HCT116 (cell line): ENCODE measurements around the gene PITPNC1. TPM values are rescaled to one million over a fixed set of nuclear protein-coding genes. Genes with fewer than 3 reads are reported as not detected.
"Not testable (repeated sequence)": the region's sequence is repeated elsewhere in the genome, so short reads cannot be mapped to it uniquely, and the experiment has no call there.

ENCODE experiments used
- ATAC-seq: fragments of 200-7000 bp; cut with Tn5 transposase; 2 replicates; pipeline ENCODE4 v1.9.1; 2020; ENCODE audit warnings: mild to moderate bottlenecking, moderate library complexity
- BruUV-seq: library from RNA; stranded (reverse); fragments of 400-500 nt; replicated peaks from 2 replicates; lab custom pipeline; 2021; lab: Mats Ljungman, UMichigan
- CTCF ChIA-PET: fragments of 300-600 bp; sonication (Branson Sonifier 250); formaldehyde crosslinking; loops from one replicate; lab custom pipeline; 2021; ENCODE audit warnings: antibody characterized with exemption; lab: Charles Lee
- POLR2A ChIA-PET: fragments of 300-600, 350-600 bp; sonication (Branson Sonifier 250); formaldehyde crosslinking; loops from one replicate; lab custom pipeline; 2021; ENCODE audit warnings: antibody characterized with exemption; lab: Charles Lee
- RAD21 ChIA-PET, 2 experiments: fragments of 300-600 bp; sonication (Branson Sonifier 250); formaldehyde crosslinking; loops; one replicate each; lab custom pipeline; 2023; ENCODE audit warnings: low total read pairs in 2 of 2; ENCODE audit not compliant: uncharacterized antibody in 2 of 2, unreplicated experiment in 2 of 2, low non-redundant PET in 1 of 2; lab: Charles Lee
- DNase-seq: peaks from one replicate; pipeline ENCODE4 v3.0.0-alpha.2; 2010; ENCODE audit warnings: low read depth, low spot score
- H2AFZ ChIP-seq: fragments of 200-600 bp; shearing (Covaris generic), sonication (generic); 2 replicates; pipeline ENCODE4 v1.6.1; 2017; ENCODE audit warnings: low read depth, mixed run types, mixed read lengths, antibody characterized with exemption, low read length; ENCODE audit not compliant: poor library complexity, severe bottlenecking
- H3K27ac ChIP-seq: 2 replicates; pipeline ENCODE4 v1.5.1; 2012; ENCODE audit warnings: low read depth, low read length
- H3K27me3 ChIP-seq: fragments of 200-600 bp; sonication (generic); 2 replicates; pipeline ENCODE4 v1.6.1; 2016; ENCODE audit warnings: mixed run types, low read length, mixed read lengths; ENCODE audit not compliant: insufficient read depth
- H3K36me3 ChIP-seq, 2 experiments: fragments of 200-500 bp in 1 of 2; fragments of 200-600 bp in 1 of 2; sonication (Bioruptor generic) in 1 of 2; sonication (generic) in 1 of 2; 2 replicates each; pipeline versions ENCODE4 v1.5.1 to v1.6.1; 2014 to 2016; ENCODE audit warnings: low read length in 2 of 2, inconsistent platforms in 1 of 2, mixed read lengths in 1 of 2, mixed run types in 1 of 2; ENCODE audit not compliant: insufficient read depth in 2 of 2, control insufficient read depth in 1 of 2
- H3K4me1 ChIP-seq, 2 experiments: fragments of 200-600 bp in 1 of 2; sonication (generic) in 1 of 2; 2 replicates each; pipeline versions ENCODE4 v1.5.1 to v1.6.1; 2012 to 2017; ENCODE audit warnings: low read length in 2 of 2, inconsistent platforms in 1 of 2, mild to moderate bottlenecking in 1 of 2, mixed read lengths in 1 of 2, mixed run types in 1 of 2, moderate library complexity in 1 of 2; ENCODE audit not compliant: insufficient read depth in 2 of 2, control insufficient read depth in 1 of 2
- H3K4me2 ChIP-seq: fragments of 200-600 bp; sonication (generic); 2 replicates; pipeline ENCODE4 v1.6.1; 2017; ENCODE audit warnings: mixed run types, low read length, mixed read lengths
- H3K4me3 ChIP-seq, 2 experiments: fragments of 200-600 bp in 1 of 2; sonication (generic) in 1 of 2; replicated peaks in 1 of 2; 2 replicates each; pipeline ENCODE4 v1.5.1; 2011 to 2016; ENCODE audit warnings: low read length in 2 of 2, control low read depth in 1 of 2, low read depth in 1 of 2, mild to moderate bottlenecking in 1 of 2, mixed read lengths in 1 of 2, mixed run types in 1 of 2
- H3K79me2 ChIP-seq: fragments of 200-600 bp; sonication (generic); 2 replicates; pipeline ENCODE4 v1.6.1; 2017; ENCODE audit warnings: mild to moderate bottlenecking, mixed run types, low read length, moderate library complexity, mixed read lengths; ENCODE audit not compliant: insufficient read depth
- H3K9ac ChIP-seq: fragments of 200-600 bp; sonication (generic); 2 replicates; pipeline ENCODE4 v1.6.1; 2016; ENCODE audit warnings: low read length, mixed read lengths
- H3K9me2 ChIP-seq: fragments of 200-600 bp; sonication (generic), shearing (Covaris generic); 2 replicates; pipeline ENCODE4 v1.6.1; 2017; ENCODE audit warnings: mixed run types, mild to moderate bottlenecking, moderate library complexity; ENCODE audit not compliant: insufficient read depth
- H3K9me3 ChIP-seq, 2 experiments: fragments of 200-500 bp in 1 of 2; fragments of 200-600 bp in 1 of 2; sonication (Bioruptor generic) in 1 of 2; sonication (generic) in 1 of 2; 2 replicates each; pipeline ENCODE4 v1.6.1; 2014 to 2017; ENCODE audit warnings: low read length in 2 of 2, mixed read lengths in 2 of 2, inconsistent platforms in 1 of 2, low read depth in 1 of 2, mild to moderate bottlenecking in 1 of 2, mixed run types in 1 of 2, moderate library complexity in 1 of 2; ENCODE audit not compliant: control insufficient read depth in 1 of 2, insufficient read depth in 1 of 2
- H4K20me1 ChIP-seq: fragments of 200-600 bp; sonication (generic), shearing (Covaris generic); 2 replicates; pipeline ENCODE4 v1.6.1; 2017; ENCODE audit warnings: mixed run types, mild to moderate bottlenecking, moderate library complexity; ENCODE audit not compliant: insufficient read depth
- EZH2 ChIP-seq: fragments of 200-600 bp; sonication (generic); IDR thresholded peaks from 2 replicates; pipeline ENCODE4 v1.6.1; 2017; ENCODE audit warnings: antibody characterized with exemption, mixed run types
- EZH2phosphoT487 ChIP-seq: fragments of 200-600 bp; IDR thresholded peaks from 2 replicates; pipeline ENCODE4 v1.6.1; 2018; ENCODE audit warnings: antibody characterized with exemption, borderline replicate concordance
- JUND ChIP-seq: IDR thresholded peaks from 2 replicates; pipeline ENCODE4 v1.6.1; 2012
- POLR2A ChIP-seq: IDR thresholded peaks from 2 replicates; pipeline ENCODE4 v1.7.0; 2011; ENCODE audit warnings: borderline replicate concordance; ENCODE audit not compliant: insufficient read depth, insufficient read length; ENCODE audit errors: extremely low read depth
- RAD21 ChIP-seq: IDR thresholded peaks from 2 replicates; pipeline ENCODE4 v1.6.1; 2012; ENCODE audit warnings: low read depth, mild to moderate bottlenecking
- YY1 ChIP-seq: IDR thresholded peaks from 2 replicates; pipeline ENCODE4 v1.6.1; 2011; ENCODE audit warnings: low read length, low read depth, moderate library complexity, mild to moderate bottlenecking; ENCODE audit not compliant: insufficient replicate concordance; ENCODE audit errors: extremely low read depth
- intact Hi-C: fragments of 100-400 bp; cut with micrococcal nuclease; formaldehyde crosslinking; loops from 2 replicates; pipeline ENCODE4 v1.10.0; 2022
- total RNA-seq: library from RNA; stranded (reverse); gene quantifications from one replicate; pipeline ENCODE4 v1.2.1, GENCODE V29; 2021; ENCODE audit not compliant: unreplicated experiment
- TF ChIP-seq, protein P1 (sequence below): IDR thresholded peaks from 2 replicates; pipeline ENCODE4 v1.6.1; 2012; ENCODE audit warnings: low read depth
- TF ChIP-seq, protein P2 (sequence below): IDR thresholded peaks from 2 replicates; pipeline ENCODE4 v1.6.1; 2011; ENCODE audit warnings: mild to moderate bottlenecking, low read length, moderate library complexity; ENCODE audit not compliant: insufficient replicate concordance; ENCODE audit errors: extremely low read depth

The PITPNC1 gene
- total RNA-seq, 1 experiment from 2014 or later = 41.9 TPM

DNA sequence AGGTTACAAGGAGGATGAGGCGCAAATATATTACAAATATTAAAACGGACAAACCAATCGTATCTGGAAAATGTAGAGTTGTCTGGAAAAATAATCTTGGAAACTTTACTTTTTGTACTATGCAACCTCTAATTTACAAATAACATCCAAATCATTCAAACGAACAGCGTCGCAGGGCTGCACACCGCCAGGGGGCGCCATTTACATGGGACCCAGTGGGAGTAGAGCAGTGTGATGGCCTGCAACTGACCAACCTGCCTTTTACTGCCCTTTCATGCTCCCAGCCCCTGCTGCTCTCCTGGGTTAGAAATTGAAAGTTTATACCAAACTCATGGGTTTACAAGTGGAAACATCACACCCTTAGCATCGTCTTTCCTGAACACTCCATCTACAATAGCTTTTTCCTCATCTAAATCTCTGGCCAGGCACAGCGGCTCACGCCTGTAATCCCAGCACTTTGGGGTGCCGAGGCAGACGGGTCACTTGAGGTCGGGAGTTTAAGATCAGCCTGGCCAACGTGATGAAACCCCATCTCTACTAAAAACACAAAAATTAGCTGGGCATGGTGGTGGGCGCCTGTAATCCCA, 10.0 kb downstream of the PITPNC1 start (continued):
- TF ChIP-seq, protein P1, sequence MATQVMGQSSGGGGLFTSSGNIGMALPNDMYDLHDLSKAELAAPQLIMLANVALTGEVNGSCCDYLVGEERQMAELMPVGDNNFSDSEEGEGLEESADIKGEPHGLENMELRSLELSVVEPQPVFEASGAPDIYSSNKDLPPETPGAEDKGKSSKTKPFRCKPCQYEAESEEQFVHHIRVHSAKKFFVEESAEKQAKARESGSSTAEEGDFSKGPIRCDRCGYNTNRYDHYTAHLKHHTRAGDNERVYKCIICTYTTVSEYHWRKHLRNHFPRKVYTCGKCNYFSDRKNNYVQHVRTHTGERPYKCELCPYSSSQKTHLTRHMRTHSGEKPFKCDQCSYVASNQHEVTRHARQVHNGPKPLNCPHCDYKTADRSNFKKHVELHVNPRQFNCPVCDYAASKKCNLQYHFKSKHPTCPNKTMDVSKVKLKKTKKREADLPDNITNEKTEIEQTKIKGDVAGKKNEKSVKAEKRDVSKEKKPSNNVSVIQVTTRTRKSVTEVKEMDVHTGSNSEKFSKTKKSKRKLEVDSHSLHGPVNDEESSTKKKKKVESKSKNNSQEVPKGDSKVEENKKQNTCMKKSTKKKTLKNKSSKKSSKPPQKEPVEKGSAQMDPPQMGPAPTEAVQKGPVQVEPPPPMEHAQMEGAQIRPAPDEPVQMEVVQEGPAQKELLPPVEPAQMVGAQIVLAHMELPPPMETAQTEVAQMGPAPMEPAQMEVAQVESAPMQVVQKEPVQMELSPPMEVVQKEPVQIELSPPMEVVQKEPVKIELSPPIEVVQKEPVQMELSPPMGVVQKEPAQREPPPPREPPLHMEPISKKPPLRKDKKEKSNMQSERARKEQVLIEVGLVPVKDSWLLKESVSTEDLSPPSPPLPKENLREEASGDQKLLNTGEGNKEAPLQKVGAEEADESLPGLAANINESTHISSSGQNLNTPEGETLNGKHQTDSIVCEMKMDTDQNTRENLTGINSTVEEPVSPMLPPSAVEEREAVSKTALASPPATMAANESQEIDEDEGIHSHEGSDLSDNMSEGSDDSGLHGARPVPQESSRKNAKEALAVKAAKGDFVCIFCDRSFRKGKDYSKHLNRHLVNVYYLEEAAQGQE = no peak
- peak; percentile 99 for TF ChIP-seq RAD21
- TF ChIP-seq YY1 = no peak
- TF ChIP-seq, protein P2, sequence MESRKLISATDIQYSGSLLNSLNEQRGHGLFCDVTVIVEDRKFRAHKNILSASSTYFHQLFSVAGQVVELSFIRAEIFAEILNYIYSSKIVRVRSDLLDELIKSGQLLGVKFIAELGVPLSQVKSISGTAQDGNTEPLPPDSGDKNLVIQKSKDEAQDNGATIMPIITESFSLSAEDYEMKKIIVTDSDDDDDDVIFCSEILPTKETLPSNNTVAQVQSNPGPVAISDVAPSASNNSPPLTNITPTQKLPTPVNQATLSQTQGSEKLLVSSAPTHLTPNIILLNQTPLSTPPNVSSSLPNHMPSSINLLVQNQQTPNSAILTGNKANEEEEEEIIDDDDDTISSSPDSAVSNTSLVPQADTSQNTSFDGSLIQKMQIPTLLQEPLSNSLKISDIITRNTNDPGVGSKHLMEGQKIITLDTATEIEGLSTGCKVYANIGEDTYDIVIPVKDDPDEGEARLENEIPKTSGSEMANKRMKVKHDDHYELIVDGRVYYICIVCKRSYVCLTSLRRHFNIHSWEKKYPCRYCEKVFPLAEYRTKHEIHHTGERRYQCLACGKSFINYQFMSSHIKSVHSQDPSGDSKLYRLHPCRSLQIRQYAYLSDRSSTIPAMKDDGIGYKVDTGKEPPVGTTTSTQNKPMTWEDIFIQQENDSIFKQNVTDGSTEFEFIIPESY = no peak
- TF ChIP-seq EZH2phosphoT487 = no peak
- no peak for TF ChIP-seq POLR2A
- TF ChIP-seq JUND = no peak
- TF ChIP-seq EZH2 = no peak

DNA sequence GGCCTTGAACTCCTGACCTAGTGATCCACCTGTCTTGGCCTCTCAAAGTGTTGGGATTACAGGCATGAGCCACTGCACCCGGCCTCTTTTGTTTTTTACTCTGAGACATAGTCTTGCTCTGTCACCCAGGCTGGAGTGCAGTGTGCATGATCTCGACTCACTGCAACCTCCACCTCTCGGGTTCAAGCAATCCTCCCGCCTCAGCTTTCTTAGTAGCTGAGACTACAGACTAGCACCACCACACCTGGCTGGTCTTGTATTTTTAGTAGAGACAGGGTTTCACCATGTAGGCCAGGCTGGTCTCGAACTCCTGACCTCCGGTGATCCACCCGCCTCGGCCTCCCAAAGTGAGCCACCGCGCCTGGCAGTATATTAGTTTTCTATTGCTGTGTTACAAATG, 11.5 kb downstream of the PITPNC1 start:
- ATAC-seq, H4K20me1 ChIP-seq, H3K9me2 ChIP-seq, DNase-seq, intact Hi-C loops, H3K27me3 ChIP-seq, H3K27ac ChIP-seq, H2AFZ ChIP-seq, POLR2A ChIA-PET, H3K36me3 ChIP-seq, H3K4me3 ChIP-seq, H3K9me3 ChIP-seq, BruUV-seq, H3K9ac ChIP-seq, H3K4me2 ChIP-seq: not testable (repeated sequence)
- RAD21 ChIA-PET = interaction anchor here in 1 of 2 experiments (0.7 kb wide), 2 partner anchors 99 to 165 kb away, joined by 4 to 6 read pairs; no protein-coding TSS in a partner anchor
- CTCF ChIA-PET = interaction anchor here (1.0 to 5.5 kb wide), 6 partner anchors 9 to 214 kb away, joined by 3 to 50 read pairs (median 6); no protein-coding TSS in a partner anchor
- peaks cover 67% of the 10 kb centered on the region for H3K79me2 ChIP-seq
- peaks cover 18 to 54% of the 10 kb centered on the region in 2 experiments for H3K4me1 ChIP-seq
